HT-29 (cell line): Measurements from ENCODE around the gene DLG5. TPM values are rescaled to one million over a fixed set of nuclear protein-coding genes. Genes with fewer than 3 reads are reported as not detected.
A peak's percentile ranks its signal among the peaks of the same experiment; 100 is the strongest.

ENCODE experiments used
- DNase-seq: peaks from one replicate; pipeline ENCODE4 v3.0.0-alpha.2; 2015; ENCODE audit warnings: low spot score
- total RNA-seq: library from RNA; depleted of rRNA; stranded (reverse); fragments of >200 nt; shearing (Covaris generic); gene quantifications from 2 replicates; pipeline ENCODE4 v1.2.3, GENCODE V29; 2014

The DLG5 gene
- total RNA-seq, 1 experiment from 2014 or later: 24.9 TPM

GRCh38 chr10:77913090-77913489 is 13.5 kb downstream of the DLG5 start:
- DNase-seq: no peak

- no peak for DNase-seq
These were observed 14.0 kb downstream of the DLG5 start for GRCh38 chr10:77912576-77912975.

- no peak for DNase-seq
These were observed 14.9 kb downstream of the DLG5 start for GRCh38 chr10:77911535-77912123.

- DNase-seq: no peak
These were observed 15.9 kb downstream of the DLG5 start for GRCh38 chr10:77910524-77911145.

- DNase-seq: peak; percentile 69
These were observed 16.7 kb downstream of the DLG5 start for GRCh38 chr10:77909749-77910375.

- no peak for DNase-seq
These were observed 17.4 kb downstream of the DLG5 start for GRCh38 chr10:77909021-77909748.

GRCh38 chr10:77907900-77908717 is 18.4 kb downstream of the DLG5 start:
- DNase-seq: no peak

- no peak for DNase-seq
These were observed 19.1 kb downstream of the DLG5 start for GRCh38 chr10:77907462-77907861.

- DNase-seq: no peak
These were observed 19.6 kb downstream of the DLG5 start for GRCh38 chr10:77906951-77907421.

- DNase-seq: no peak
These were observed 20.8 kb downstream of the DLG5 start for GRCh38 chr10:77905781-77906180.

- no peak for DNase-seq
These were observed 21.3 kb downstream of the DLG5 start for GRCh38 chr10:77905086-77905748.

GRCh38 chr10:77904100-77904840 is 22.3 kb downstream of the DLG5 start:
- no peak for DNase-seq

- no peak for DNase-seq
These were observed 24.4 kb downstream of the DLG5 start for GRCh38 chr10:77902159-77902558.

GRCh38 chr10:77901743-77902142 is 24.8 kb downstream of the DLG5 start:
- no peak for DNase-seq

- DNase-seq: no peak
These were observed 26.9 kb downstream of the DLG5 start for GRCh38 chr10:77899690-77900089.

- peak; percentile 84 for DNase-seq
These were observed 27.5 kb downstream of the DLG5 start for GRCh38 chr10:77899080-77899477.

GRCh38 chr10:77898323-77899079 is 28.1 kb downstream of the DLG5 start:
- DNase-seq: peak; percentile 69

- DNase-seq: no peak
These were observed 30.5 kb downstream of the DLG5 start for GRCh38 chr10:77896058-77896457.

- DNase-seq: no peak
These were observed 32.5 kb downstream of the DLG5 start for GRCh38 chr10:77894058-77894457.
